Measurements from ENCODE around the gene PCED1B.
"Not testable (repeated sequence)": the region's sequence is repeated elsewhere in the genome, so short reads cannot be mapped to it uniquely, and the experiment has no call there.

The PCED1B gene

DNA sequence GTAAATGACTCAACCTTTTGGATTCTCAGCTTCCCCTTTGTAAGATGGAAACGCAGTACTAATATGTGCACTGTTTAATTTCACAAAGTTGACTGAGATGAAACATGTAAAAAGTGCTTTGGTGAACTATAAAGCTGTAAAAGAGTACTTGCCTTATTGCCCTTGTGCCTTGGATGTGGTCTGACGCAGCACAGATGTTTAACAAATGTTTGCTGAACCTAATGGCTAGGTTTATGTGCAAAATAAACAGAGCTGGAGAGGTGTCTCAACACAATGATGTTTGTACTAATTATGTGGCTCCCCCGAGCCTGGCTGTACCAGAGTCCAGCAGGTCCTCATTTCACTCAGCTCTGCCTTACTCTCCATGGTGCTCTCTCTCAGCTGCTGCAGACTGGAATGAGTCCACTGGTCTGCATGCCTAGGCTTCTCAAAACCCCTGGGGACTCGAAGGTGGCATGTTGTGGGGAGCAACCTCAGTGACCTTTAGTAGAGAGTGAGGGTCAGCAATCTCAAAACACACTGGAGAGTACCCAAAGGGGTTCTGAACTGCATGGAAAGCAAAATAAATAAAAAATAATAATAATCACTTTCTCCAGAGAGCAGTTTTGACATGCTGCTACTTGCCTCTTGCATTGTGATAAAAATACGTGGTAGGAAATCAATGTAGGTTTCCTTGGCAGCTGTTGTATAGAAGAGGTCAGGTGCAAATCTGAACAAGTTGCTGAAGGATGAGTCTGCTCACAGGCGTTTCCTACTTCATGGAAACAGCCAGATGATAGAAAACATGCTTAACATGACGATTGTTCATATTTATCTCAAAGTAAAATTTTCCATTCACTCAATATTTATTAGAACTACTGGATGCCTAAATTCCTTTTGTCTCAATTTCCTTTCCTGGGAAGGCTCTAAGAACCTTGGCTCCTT is 8.9 kb downstream of the PCED1B start:
- DNase-seq (ENCODE audit: low read depth in 2 of 2), result no peak

DNA sequence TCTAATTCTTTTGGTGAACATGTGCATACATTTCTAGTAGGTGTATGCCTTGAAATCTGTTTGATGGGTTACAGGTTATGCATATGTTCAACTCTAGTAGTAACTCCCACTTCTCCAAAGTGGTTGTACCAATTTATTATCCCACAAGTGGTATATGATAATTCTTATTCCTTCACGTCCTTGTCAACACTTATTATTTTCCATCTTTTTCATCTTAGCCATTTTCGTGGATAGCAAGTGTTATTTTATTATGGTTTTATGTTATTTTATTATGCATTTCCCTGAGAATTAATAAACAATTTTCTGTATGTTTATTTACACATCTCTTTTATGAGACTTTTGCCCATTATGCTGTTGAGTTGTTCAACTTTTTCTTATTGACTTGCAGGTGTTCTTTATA is 11.6 kb downstream of the PCED1B start:
- DNase-seq (ENCODE audit: low read depth in 2 of 2), result no peak

DNA sequence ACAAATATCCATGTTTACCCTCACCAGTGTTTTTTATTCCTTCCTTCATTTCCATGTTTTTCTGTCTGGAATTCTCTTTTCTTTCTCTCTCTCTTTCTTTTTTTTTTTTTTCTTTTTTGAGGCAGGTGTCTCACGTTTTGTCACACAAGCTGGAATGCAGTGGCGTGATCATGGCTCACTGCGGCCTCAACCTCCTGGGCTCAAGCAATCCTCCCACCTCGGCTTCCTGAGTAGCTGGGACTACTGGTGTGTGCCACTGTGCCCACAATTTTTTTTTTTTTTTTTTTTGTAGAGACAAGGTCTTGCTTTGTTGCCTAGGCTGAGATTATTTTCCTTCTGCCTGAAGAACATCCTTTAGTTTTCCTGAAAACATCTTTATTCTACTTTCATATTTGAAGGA is 15.4 kb downstream of the PCED1B start:
- DNase-seq (ENCODE audit: low read depth in 2 of 2), result no peak

DNA sequence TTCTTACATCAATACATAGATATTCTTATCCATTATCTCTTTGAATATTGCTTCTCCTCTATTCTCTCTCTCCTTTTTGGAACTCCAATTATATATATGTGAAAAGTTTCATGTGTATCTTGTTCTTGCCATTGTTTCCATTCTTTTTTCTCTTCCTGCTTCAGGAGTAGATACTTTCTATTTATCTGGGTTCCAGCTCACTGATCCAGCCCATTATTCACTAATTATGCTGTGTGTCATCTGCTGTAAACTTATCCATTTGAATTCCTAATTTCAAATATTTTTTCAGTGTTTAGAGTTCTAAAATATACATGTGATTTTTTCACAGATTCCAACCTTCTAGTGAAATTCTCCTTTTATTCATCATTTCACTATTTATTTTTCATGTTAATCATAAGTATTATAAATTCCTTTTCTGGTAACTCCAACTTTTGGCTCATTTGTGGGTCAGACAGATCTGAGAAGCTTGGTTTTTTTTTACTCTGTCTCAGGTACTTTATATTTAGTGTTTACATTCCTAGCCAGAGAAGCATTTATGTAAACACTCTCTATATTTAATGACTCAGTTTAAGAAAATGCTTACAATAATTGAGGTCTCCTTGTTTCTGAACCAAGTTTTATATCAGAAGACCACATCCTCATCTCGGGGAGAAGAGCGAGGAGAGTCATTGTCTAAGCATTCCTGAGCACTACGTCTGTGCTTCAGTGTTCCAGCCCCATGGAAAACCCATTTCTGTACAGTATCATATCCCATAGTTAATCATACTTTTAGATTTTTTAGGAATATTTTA is 16.2 kb downstream of the PCED1B start:
- no peak for DNase-seq (ENCODE audit: low read depth in 2 of 2)

DNA sequence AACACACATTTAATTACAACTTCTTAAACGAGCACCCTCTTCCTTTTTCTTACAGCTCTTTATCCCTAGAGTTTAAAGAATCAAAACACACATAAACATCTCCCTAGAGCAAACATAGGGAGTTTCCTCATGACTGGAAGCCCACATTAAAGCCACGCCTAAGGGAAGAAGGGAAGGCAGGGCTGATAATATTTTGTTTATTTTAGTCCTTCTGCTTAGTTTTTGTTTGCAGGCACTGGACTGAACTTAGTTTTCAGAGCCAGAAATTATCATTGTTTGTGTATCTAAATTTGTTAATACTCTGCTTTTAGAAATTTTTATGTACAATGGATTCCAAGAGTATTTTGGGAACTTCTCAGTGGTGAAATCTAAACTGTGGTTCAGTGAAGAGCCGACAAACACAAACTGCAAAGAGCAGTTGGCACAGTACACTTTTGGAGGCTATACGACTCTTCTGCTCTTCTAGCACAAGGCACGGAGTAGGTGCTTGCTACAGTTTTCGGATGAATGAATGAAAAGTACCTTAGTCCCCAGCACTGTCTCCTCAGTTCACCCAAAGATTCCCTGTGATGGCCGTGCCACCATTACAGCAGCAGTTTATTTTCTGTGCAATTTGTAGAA is 18.0 kb downstream of the PCED1B start:
- no peak for DNase-seq (ENCODE audit: low read depth in 2 of 2)

DNA sequence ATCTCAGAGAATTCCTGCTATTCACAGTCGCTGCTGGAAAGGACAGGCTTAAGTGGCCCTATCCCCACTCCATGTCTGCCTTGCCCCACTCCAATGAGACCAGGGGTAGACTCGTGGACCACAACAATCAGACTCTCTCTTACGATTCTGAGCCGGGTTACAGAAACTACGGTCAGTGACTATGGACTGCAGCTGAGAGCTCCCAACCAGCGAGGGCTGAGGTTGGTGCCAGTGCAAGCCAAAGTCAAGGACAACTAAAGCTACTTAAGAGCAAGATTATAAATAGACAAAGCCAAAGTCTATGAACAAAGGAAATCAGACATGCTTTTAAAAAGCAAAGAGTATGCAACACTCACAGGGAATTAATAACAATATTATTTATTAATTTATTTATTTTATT is 18.7 kb downstream of the PCED1B start:
- no peak for DNase-seq (ENCODE audit: low read depth in 2 of 2)

DNA sequence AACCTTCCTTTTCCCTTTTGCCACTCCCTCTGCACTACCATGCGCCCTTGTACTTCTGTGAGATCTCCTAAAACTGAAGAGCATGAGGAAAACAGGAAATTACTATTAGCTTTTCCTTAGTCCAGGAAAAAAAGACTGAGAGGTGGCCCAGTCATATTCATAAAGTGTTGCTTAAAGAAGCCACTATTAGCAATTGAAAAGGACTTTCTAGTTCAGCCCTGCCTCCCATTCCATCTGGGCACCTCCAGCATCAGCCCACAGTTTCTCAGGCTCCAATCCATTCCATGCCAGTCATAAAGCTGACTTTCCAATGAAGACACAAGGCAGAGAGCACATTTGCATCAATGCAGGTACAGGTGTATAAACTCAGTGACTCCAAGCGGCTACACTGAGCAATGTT is 20.2 kb downstream of the PCED1B start:
- no peak for DNase-seq (ENCODE audit: low read depth in 2 of 2)

DNA sequence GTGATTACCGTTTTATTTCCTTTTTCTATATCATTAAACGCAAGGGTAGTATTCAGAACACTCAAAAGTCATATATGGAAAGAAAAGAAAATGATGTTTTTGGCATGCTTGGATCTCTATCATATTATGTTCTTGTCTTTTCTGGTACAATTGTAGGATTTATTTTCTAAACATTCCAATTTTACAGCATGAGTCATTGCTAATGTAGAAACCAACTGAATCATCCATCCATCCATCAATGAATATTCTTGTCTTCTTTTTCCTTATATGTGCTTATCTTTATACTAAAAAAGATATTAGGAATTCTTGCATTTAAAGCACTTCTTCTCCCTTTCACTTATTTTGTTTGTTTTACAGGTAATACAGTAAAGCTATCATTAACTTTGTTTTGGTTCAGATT is 20.7 kb downstream of the PCED1B start:
- DNase-seq (ENCODE audit: low read depth in 2 of 2), result no peak

DNA sequence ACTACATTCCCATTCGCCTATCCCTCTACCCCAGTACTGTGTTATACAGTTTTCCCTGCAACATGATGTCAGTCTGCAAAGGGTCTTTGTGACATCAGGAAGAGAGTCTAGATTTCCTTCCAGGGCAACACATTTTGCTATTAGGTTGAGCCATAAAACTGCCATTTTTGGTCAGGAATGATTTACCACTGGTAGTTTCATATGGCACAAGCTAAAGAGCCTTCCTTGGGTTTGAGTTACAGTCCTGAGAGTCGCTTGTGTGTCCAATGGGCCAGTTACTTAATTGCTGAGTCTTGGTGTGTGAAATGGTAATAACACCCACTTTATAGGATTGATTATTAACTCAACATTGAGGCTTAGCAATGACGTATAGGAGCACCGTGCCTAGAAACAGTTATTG is 23.0 kb downstream of the PCED1B start:
- no peak for DNase-seq (ENCODE audit: low read depth in 2 of 2)

DNA sequence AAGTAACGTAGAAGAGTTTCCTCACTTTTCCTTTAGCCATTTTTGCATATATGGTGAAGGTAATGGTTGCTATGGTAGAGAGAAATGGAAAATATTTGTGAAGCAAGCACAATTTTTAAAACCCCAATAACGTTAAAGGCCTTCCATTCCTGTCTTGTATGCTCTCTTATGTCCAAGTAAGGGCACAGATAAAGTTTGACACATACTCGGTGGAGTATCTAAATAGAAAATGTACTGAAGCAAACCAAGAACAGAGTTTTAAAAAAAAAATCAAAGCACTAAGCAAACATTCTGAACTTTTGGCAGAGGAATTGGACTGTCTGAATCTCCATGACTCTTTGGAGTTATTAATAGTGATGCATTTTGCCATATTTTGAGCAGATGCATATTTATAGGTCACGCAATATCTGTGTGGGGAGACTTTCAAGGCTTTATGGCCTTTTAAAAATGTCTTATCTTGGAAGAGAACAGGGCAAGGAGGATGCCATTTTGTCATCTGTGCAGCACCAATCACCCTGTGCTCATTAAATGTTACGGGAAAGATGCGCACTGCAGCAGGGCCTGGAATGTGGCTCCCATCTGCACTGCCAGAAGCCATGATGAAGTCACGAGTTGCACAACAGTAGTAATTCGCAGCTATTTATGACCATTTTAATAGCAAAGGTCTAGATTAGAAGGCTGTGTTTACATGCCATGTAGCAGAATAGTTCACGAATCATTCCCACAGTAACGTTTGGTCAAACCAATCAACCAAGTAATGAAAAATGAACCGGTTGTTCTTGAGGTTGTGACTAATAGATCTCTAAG is 23.6 kb downstream of the PCED1B start:
- no peak for DNase-seq (ENCODE audit: low read depth in 2 of 2)

DNA sequence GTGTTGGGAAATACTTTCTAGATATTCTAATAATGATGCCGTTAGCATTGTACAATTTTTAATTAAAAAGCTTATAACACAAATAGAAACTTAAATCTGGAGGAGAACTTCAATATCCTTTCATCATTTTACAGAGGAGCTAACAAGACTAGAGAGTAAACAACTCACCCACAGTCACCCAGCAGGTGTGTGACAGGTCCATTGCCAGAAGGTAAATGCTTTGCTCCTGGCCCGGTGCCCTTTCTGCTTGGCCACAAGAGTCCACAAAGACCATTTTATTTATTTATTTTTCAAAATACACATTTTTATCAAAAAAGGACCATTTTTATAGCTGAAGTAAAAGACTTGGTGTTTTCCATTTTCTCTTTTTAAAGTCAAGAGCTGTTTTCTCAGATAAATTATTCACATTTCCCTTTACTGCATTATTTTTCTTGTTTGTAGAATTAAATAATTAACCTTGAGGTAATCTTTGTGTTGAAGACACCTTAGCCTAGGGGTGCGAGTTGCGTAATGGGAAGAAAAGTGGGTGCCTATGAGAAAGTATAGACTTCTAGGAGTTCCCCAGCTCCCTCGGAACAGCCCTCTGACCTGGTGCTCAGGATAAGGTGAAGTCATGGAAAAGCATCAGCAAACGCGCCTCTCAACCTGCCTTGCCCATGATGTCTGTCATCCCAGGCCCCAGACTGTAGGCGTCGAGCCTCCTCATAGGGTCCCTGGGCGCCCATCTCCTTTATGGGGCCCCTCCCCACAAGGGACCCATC is 26.7 kb downstream of the PCED1B start:
- DNase-seq (ENCODE audit: low read depth in 2 of 2), result no peak

DNA sequence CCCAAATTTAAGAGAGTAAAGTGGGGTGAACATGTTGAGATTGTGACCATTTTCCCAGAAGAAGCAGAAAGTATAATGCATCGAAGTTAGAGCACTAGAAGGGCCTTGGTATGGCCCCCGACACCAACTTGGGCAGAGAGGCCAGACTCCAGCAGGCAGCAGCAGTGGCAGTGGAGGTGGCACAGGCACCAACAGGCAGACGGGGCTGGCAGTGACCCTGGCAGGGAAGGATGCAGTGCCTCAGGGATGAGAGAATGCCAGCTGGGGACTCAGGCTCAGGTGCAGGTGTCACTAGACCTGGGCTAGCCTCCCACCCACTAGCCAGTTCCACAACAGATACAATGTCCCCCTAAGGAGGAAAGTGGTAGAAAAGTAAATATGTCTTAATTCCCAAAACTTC is 28.0 kb downstream of the PCED1B start:
- no peak for DNase-seq (ENCODE audit: low read depth in 2 of 2)

DNA sequence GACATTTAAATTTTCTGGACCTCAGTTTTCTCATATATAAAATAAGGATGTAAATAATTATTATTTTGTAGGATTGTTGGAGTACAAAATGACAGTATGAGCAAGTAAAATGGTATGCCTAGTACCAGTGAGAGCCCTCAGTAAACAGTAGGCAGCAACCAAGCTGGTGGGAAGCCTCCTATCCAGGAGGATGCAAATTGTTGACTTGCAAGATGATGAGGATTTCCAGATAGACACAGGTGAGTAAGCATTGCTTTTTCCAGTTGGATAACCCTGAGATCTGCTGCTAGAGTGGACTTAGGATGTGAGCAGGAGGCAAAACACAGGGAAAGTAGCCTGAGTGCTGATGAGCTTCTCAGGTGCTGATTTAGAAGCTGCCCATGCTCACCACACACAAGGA is 28.5 kb downstream of the PCED1B start:
- no peak for DNase-seq (ENCODE audit: low read depth in 2 of 2)

DNA sequence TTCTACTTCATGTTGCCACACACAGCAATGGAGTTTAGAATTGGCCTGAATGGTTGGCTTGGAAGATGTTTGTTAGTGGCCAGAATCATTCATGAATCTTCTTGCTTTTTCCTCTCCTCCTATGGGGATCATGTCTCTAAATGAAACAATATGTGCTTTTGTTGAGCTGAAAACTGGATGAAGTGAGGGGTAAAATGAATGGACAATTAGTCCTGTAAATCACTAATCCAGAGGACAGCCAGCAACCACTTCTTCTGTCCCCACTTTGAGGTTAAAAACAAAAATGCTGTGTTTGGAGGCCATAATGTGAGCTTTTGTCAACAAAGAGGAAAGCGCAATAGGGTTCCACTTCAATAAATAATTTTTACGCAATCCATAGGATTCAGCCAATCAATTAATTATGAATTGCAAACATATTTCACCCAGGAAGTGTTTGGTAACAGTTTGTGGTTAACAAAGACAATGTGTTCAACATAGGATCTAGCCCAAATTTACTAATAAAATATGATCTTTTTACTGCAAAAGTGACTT is 30.7 kb downstream of the PCED1B start:
- DNase-seq (ENCODE audit: low read depth in 2 of 2), result no peak

DNA sequence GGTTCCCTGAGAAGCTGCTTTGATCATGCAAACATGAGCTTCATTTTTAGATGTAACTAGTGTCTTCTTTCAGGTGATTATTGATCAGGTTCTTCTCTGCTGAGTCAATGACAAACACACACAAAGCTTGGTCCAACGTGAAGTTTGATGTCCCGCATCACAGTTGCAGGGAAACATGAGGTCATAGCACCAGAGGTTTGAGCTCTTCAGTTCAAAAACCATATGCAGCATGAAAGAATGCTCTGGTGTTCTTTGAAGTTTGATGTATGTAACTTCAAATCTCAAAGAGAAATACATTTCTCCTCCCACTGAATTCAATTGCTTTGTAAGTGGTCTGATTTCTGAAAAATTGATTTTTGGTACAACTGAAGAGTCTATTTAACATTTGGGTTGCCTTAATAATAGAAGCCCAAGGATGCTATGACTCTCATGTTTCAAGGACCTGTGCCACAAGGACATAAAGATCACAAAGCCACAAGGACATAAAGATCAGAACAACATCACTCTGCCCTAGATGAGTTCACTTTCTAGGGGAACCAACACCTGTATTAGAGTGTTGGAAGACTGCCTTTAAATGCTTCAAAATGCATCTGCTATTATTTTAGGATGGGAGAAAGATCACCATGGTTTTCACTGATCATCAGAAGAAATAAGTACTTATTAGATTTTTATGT is 31.4 kb downstream of the PCED1B start:
- no peak for DNase-seq (ENCODE audit: low read depth in 2 of 2)

DNA sequence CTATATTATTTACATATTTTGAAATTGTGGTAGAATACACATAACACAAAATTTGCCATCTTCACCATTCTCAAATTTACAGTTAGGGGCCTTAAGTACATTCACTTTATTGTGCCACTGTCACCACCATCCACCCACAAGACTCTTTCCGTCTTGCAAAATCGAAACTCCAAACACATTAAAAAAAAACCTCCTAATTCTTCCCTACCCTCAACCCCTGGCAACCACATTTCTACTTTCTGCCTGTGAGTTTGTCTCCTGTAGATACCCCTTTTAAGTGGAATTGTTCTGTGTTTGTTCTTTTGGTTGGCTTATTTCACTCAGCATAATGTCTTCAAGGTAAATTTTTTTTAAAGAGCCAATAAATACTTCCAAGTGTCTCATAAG is 32.0 kb downstream of the PCED1B start:
- no peak for DNase-seq (ENCODE audit: low read depth in 2 of 2)

DNA sequence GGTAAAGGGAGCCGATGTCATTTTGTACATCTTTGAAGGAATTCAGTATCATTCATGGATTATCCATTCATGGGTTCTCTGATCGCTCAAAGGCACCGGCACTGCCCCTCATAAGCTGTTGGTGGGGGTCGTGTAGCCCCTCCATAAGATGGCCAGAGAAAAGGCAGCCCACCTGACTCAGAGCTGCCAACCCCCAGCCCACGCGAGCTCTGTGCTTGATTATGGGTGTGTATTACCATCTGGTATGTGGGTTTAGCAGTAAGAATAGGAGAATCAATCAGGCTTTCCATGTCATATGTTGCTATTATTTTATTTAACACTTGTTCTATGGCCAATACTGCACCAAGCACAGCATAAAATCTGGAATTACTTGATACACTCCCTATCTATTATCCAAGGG is 32.4 kb downstream of the PCED1B start:
- DNase-seq (ENCODE audit: low read depth in 2 of 2), result no peak

DNA sequence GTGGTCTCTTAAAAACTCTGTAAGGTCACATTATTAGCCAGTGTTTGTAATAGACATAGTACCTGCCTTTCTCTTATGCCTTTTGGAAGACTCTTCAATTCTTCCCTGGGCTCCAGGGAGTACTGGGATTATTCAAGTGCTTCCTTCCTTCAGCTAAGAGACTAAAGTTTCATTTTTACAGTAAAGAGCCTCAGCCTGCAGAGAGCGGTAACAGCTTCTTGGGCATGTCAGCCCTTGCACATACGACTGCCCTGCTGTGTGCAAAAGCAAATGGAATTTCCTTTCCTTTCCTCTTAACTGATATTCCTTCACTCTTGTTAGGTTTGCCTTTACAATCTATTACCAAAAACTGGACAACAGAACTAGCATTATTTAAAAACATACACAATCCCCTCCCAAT is 33.3 kb downstream of the PCED1B start:
- no peak for DNase-seq (ENCODE audit: low read depth in 2 of 2)

DNA sequence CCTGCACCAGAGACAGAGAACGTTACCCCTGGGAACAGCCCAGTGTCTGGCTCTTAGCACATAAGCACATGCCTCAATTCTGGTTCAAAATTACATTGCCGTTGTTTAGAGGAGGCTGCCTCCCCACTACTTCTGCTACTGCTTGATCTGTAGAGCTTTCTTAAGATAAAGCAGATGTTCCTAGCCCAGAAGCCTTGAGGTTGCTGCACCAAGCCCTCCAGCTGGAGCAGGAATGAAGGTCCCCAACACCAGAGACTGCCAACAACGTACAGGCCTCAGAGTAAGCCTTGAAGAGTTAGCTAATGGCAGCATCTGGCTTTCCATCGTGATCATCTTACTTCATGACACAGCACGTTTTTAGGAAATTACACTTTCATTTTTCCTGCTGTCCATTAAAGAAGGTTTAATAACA is 35.1 kb downstream of the PCED1B start:
- DNase-seq (ENCODE audit: low read depth in 2 of 2), result no peak

DNA sequence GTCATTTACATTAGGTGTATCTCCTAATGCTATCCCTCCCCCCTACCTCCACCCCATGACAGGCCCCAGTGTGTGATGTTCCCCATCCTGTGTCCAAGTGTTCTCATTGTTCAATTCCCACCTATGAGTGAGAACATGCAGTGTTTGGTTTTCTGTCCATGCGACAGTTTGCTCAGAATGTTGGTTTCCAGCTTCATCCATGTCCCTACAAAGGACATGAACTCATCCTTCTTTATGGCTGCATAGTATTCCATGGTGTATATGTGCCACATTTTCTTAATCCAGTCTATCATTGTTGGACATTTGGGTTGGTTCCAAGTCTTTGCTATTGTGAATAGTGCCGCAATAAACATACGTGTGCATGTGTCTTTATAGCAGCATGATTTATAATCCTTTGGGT is 37.9 kb downstream of the PCED1B start:
- not testable (repeated sequence) for DNase-seq (ENCODE audit: low read depth in 2 of 2)
